Measurements from ENCODE around the gene ECI1.

Gene ECI1

DNA sequence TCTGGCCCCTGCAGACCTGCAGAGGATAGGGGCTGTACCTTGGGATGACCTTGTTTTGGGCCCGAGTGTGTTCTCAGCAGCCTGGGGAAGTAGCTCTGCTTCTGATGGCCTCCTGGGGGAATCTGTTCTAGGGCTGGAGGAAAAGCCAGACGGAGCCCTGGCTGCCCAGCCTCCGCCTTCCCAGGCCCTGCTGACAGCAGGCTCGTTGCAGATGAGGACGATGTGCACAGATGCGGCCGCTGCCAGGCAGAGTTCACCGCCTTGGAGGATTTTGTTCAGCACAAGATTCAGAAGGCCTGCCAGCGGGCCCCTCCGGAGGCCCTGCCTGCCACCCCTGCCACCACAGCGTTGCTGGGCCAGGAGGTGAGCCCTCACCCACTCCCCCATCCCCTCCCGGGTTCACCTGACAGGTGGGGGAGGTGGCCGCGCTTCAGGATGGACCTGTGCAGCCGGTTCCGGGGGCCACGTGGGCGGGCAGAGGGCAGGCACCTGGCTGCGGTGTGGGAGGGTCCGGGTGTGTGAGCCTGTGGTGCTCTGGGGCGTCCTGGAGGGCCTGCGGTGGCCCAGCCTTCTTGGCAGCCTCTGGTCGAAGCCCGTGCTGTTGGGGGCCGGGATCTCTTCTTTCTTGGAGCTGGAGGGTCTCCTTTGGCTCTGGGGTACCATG is 23.1 kb downstream of the ECI1 start:
- H3K27ac ChIP-seq, result peak overlapping the region; percentile 95; the same call in 1 of the 2 replicates
- TF ChIP-seq CTCF (IDR thresholded peaks at IDR 0.05) (no peak), ZFX (IDR thresholded peaks at IDR 0.05; ENCODE audit: borderline replicate concordance) (no peak)

DNA sequence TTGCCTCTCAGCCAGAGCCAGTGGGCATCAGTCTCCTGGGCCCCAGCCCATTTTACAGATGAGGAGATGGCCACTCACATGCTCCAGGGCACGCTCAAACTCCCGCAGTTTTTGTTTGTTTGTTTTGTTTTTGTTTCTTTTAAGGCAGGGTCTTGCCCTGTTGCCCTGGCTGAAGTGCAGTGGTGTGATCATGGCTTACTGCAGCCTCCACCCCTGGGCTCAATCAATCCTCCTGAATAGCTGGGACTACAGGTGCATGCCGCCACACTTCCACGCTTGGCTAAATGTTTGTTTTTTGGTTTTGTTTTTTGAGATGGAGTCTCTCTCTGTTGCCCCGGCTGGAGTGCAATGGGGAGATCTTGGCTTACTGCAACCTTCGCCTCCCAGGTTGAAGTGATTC is 24.5 kb downstream of the ECI1 start:
- peak overlapping the region; percentile 95 for H3K27ac ChIP-seq
- TF ChIP-seq ZFX (IDR thresholded peaks at IDR 0.05; ENCODE audit: borderline replicate concordance) (no peak), CTCF (IDR thresholded peaks at IDR 0.05) (no peak)

GRCh38 chr16:2226245-2226793 is 25.1 kb downstream of the ECI1 start:
- TF ChIP-seq ZFX (IDR thresholded peaks at IDR 0.05; ENCODE audit: borderline replicate concordance), result no peak
- TF ChIP-seq CTCF (IDR thresholded peaks at IDR 0.05), result no peak
- H3K27ac ChIP-seq, result peak overlapping the region; percentile 95

DNA sequence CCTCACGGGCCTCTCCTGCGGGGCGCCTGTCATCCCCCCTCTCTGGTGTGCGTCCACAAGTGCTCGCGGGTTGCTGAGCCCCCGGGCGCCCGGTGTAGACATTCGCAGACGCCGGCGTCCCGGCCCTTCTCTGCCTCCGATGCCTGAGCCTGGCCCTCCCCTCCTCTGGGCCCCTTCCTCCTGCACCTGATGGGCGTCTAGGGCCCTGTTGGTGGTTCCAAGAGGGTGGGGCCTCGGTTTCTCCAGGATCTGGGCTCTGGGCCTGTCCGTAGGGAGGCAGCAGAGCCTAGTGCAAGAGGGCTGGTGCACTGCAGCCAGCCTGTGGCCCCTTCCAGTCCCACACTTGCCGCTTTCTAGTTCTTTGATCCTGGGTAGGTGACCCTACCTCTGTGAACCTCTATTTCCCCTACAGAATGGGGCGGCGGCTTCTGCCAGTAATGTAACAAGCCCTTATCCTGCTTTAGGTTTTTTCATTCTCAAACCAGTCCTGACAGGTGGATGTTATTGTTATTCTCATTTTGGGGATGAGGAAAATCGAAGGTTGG is 27.4 kb downstream of the ECI1 start:
- TF ChIP-seq CTCF (IDR thresholded peaks at IDR 0.05), result peak; percentile 22; the same call in 1 of the 2 replicates
- no peak for TF ChIP-seq ZFX (IDR thresholded peaks at IDR 0.05; ENCODE audit: borderline replicate concordance)
- H3K27ac ChIP-seq, result peak overlapping the region; percentile 95

GRCh38 chr16:2223221-2223941 is 28.0 kb downstream of the ECI1 start, which contains the start of gene E4F1:
E4F1 (plus strand) TSS chr16:2223591; CDS start chr16:2223614, 23 bp downstream.
- H3K27ac ChIP-seq, result peak within 1 kb of the TSS; percentile 95
- TF ChIP-seq CTCF (IDR thresholded peaks at IDR 0.05) (no peak), ZFX (IDR thresholded peaks at IDR 0.05; ENCODE audit: borderline replicate concordance) (no peak)

- H3K27ac ChIP-seq, result peak overlapping the region; percentile 99
- TF ChIP-seq ZFX (IDR thresholded peaks at IDR 0.05; ENCODE audit: borderline replicate concordance) (no peak), CTCF (IDR thresholded peaks at IDR 0.05) (no peak)
Observed at GRCh38 chr16:2216330-2216729, 35.1 kb downstream of the ECI1 start.

GRCh38 chr16:2214719-2214968 is 36.7 kb downstream of the ECI1 start, which contains the start of gene PGP:
PGP (minus strand) TSS chr16:2214840; CDS start chr16:2214777, 63 bp downstream.
- TF ChIP-seq CTCF (IDR thresholded peaks at IDR 0.05) (no peak), ZFX (IDR thresholded peaks at IDR 0.05; ENCODE audit: borderline replicate concordance) (no peak)

More at GRCh38 chr16:2214719-2214968, 36.7 kb downstream of the ECI1 start, which contains the start of gene PGP:
- H3K27ac ChIP-seq, result peak within 1 kb of the TSS; percentile 99

Data from 22Rv1 (cell line).